DOHH2 (cell line): ENCODE data around the gene TWSG1.

Source experiments
- H3F3A ChIP-seq: fragments of 200-600 bp; sonication (generic), shearing (Covaris generic); 2 replicates; pipeline ENCODE4 v1.6.0; 2016; ENCODE audit warnings: antibody characterized with exemption, mild to moderate bottlenecking; ENCODE audit not compliant: control insufficient read depth, insufficient read depth
- H3K27ac ChIP-seq: fragments of 200-600 bp; sonication (generic); 2 replicates; pipeline ENCODE4 v1.5.1; 2014; ENCODE audit warnings: low read depth, mild to moderate bottlenecking, low read length, moderate library complexity
- H3K27me3 ChIP-seq: fragments of 200-600 bp; sonication (generic); 2 replicates; pipeline ENCODE4 v1.6.1; 2014; ENCODE audit warnings: mild to moderate bottlenecking, low read length, mixed read lengths; ENCODE audit not compliant: control insufficient read depth
- H3K36me3 ChIP-seq: fragments of 200-600 bp; sonication (generic); 2 replicates; pipeline ENCODE4 v1.6.1; 2014; ENCODE audit warnings: mild to moderate bottlenecking, low read length, moderate library complexity, mixed read lengths; ENCODE audit not compliant: control insufficient read depth
- H3K4me1 ChIP-seq: fragments of 200-600 bp; sonication (generic); 2 replicates; pipeline ENCODE4 v1.6.1; 2014; ENCODE audit warnings: mild to moderate bottlenecking, low read length, mixed read lengths; ENCODE audit not compliant: control insufficient read depth
- H3K4me2 ChIP-seq: fragments of 200-600 bp; sonication (generic); 2 replicates; pipeline ENCODE4 v1.6.0; 2014; ENCODE audit warnings: mild to moderate bottlenecking, low read length, moderate library complexity
- H3K4me3 ChIP-seq: fragments of 200-600 bp; sonication (generic); 2 replicates; pipeline ENCODE4 v1.5.1; 2014; ENCODE audit warnings: mild to moderate bottlenecking, low read length, mixed read lengths
- H3K79me2 ChIP-seq: fragments of 200-600 bp; sonication (generic); 2 replicates; pipeline ENCODE4 v1.6.1; 2014; ENCODE audit warnings: mild to moderate bottlenecking, low read length, mixed read lengths; ENCODE audit not compliant: control insufficient read depth
- H3K9me2 ChIP-seq: fragments of 200-600 bp; sonication (generic); replicated peaks from 2 replicates; pipeline ENCODE4 v1.6.1; 2014; ENCODE audit warnings: mild to moderate bottlenecking, low read length, mixed read lengths; ENCODE audit not compliant: control insufficient read depth
- H3K9me3 ChIP-seq: fragments of 200-600 bp; sonication (generic); 2 replicates; pipeline ENCODE4 v1.6.1; 2014; ENCODE audit warnings: antibody characterized with exemption, low read length, mixed read lengths; ENCODE audit not compliant: control insufficient read depth, insufficient read depth
- H4K20me1 ChIP-seq: fragments of 200-600 bp; sonication (generic); 2 replicates; pipeline ENCODE4 v1.6.0; 2014; ENCODE audit warnings: low read depth, mild to moderate bottlenecking, antibody characterized with exemption, low read length, moderate library complexity; ENCODE audit not compliant: control insufficient read depth, insufficient read depth
- EZH2phosphoT487 ChIP-seq: fragments of 200-600 bp; sonication (generic); IDR thresholded peaks from 2 replicates; pipeline ENCODE4 v1.6.1; 2017; ENCODE audit warnings: borderline replicate concordance, mild to moderate bottlenecking, antibody characterized with exemption, low read length, moderate library complexity, mixed read lengths
- TF ChIP-seq, protein P1 (sequence below): fragments of 200-600 bp; sonication (generic); IDR thresholded peaks from one replicate; pipeline ENCODE4 v1.5.1; 2014; ENCODE audit warnings: antibody characterized with exemption, mild to moderate bottlenecking, low read depth, low read length; ENCODE audit not compliant: poor library complexity, severe bottlenecking

Gene TWSG1

DNA sequence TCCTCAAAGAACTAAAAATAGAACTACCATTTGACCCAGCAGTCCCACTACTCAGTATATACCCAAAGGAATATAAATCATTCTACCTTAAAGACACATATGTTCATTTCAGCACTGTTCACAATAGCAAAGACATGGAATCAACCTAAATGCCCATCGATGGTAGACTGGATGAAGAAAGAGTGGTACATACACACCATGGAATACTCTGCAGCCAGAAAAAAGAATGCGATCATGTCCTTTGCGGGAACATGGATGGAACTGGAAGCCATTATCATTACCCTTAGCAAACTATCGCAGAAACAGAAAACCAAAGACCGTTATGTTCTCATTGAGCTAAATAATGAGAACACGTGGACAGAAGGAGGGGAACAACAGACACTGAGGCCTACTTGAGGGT lies 44.5 kb downstream of the TWSG1 start:
- H3K27ac ChIP-seq, result no peak overlapping the region
- no peaks in the 10 kb centered on the region for H3F3A ChIP-seq
- H3K9me2 ChIP-seq, result no peaks in the 10 kb centered on the region
- H3K4me2 ChIP-seq, result no peak overlapping the region
- no peaks in the 10 kb centered on the region for H3K27me3 ChIP-seq
- no peaks in the 10 kb centered on the region for H3K9me3 ChIP-seq
- H3K36me3 ChIP-seq, result no peaks in the 10 kb centered on the region
- no peak overlapping the region for H3K4me3 ChIP-seq
- no peaks in the 10 kb centered on the region for H4K20me1 ChIP-seq
- H3K79me2 ChIP-seq, result no peaks in the 10 kb centered on the region
- TF ChIP-seq EZH2phosphoT487, result no peak
- TF ChIP-seq, protein P1, sequence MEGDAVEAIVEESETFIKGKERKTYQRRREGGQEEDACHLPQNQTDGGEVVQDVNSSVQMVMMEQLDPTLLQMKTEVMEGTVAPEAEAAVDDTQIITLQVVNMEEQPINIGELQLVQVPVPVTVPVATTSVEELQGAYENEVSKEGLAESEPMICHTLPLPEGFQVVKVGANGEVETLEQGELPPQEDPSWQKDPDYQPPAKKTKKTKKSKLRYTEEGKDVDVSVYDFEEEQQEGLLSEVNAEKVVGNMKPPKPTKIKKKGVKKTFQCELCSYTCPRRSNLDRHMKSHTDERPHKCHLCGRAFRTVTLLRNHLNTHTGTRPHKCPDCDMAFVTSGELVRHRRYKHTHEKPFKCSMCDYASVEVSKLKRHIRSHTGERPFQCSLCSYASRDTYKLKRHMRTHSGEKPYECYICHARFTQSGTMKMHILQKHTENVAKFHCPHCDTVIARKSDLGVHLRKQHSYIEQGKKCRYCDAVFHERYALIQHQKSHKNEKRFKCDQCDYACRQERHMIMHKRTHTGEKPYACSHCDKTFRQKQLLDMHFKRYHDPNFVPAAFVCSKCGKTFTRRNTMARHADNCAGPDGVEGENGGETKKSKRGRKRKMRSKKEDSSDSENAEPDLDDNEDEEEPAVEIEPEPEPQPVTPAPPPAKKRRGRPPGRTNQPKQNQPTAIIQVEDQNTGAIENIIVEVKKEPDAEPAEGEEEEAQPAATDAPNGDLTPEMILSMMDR, result no peak
- H3K4me1 ChIP-seq, result no peaks in the 10 kb centered on the region

DNA sequence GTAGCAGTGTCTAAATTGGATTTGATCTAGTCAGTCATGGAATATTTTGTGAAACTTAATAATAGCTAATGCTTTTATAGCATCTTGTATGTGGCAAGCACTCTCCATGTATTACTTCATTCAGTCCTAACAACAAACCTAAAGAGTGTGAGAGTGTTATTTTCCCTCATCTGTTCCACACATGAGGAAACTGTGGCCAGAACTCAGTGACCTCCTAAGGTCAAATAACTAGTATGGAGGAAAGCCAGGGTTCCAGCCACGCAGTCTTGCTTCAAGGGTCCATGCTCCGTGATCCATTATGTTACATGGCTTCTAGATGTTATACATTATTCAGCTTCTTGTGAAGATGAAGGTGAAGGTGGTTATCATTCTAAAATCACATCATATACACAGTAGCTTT lies 45.5 kb downstream of the TWSG1 start:
- TF ChIP-seq, protein P1, result no peak
- no peak for TF ChIP-seq EZH2phosphoT487
- Histone ChIP-seq H3K4me2 (no peak overlapping the region), H3F3A (no peaks in the 10 kb centered on the region), H3K9me3 (no peaks in the 10 kb centered on the region), H3K4me1 (no peaks in the 10 kb centered on the region), H3K27ac (no peak overlapping the region), H3K9me2 (no peaks in the 10 kb centered on the region), H3K27me3 (no peaks in the 10 kb centered on the region), H4K20me1 (no peaks in the 10 kb centered on the region), H3K4me3 (no peak overlapping the region), H3K79me2 (no peaks in the 10 kb centered on the region), H3K36me3 (no peaks in the 10 kb centered on the region)

DNA sequence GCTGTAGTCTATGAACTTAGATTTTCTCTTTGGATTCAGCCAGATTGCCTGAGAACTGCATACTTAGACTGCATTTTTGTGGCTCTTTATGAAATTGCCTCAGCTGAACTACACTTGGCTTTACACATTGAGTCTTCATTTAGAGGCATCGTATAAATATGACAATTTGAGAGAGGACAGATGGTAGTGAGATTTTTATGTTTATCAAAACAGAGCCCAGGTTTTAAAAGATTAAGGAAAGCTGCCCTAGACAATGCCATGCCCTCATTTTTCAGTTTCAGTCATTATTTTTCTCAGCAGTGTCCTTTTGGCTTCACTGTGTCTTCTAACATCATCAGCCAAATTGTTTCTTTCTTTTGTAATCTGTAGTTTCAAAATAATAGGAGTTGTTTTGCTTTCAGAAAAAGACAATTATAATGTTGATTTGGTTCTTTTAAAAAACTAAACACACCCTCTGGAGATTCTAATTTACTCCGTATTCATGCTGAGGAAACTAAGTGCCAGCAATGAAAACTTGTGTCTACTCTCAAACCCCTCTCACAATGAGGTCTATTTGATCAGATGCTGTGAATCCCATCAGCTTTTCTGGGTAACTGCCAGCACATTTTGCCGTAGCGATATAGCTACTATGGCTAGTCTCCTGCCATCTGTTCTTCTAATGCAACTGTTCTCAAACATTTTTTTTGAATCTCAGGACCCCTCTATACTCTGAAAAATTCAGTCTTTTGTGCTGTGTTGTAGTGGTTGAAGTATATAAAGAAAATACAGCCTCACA lies 46.2 kb downstream of the TWSG1 start:
- H3K9me3 ChIP-seq, result no peaks in the 10 kb centered on the region
- no peaks in the 10 kb centered on the region for H3K79me2 ChIP-seq
- H3K4me2 ChIP-seq, result no peak overlapping the region
- TF ChIP-seq EZH2phosphoT487, result no peak
- TF ChIP-seq, protein P1, result no peak
- no peaks in the 10 kb centered on the region for H3F3A ChIP-seq
- no peaks in the 10 kb centered on the region for H3K27me3 ChIP-seq
- no peak overlapping the region for H3K27ac ChIP-seq
- no peak overlapping the region for H3K4me3 ChIP-seq
- H3K36me3 ChIP-seq, result no peaks in the 10 kb centered on the region
- no peaks in the 10 kb centered on the region for H3K9me2 ChIP-seq
- no peaks in the 10 kb centered on the region for H4K20me1 ChIP-seq
- H3K4me1 ChIP-seq, result no peaks in the 10 kb centered on the region

DNA sequence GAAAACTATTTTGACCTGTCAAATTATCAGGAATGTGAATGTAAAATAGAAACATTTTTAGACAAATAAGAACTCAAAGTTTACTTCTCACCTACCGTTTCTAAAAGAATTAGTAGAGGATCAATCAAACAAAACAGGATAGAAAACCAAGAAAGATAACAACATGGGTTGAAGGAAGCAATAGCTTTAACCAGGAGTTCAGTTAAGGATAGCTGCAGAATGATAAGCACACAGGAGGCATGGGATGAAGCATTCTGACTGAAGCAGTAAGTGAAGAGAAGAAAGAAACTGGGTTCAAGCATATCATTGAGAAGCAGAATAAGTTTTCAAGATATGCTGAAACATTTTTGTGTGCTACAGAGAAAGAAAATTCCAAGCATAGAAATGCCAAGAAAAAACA lies 52.3 kb downstream of the TWSG1 start:
- Histone ChIP-seq H3F3A (no peaks in the 10 kb centered on the region), H3K36me3 (no peaks in the 10 kb centered on the region), H3K9me3 (0 out of 2 replicates have a peak, but pooled peaks cover 3% of the 10 kb centered on the region), H3K4me2 (no peak overlapping the region), H3K4me1 (no peaks in the 10 kb centered on the region), H3K4me3 (no peak overlapping the region), H3K9me2 (no peaks in the 10 kb centered on the region), H3K79me2 (no peaks in the 10 kb centered on the region), H3K27ac (no peak overlapping the region), H3K27me3 (no peaks in the 10 kb centered on the region), H4K20me1 (no peaks in the 10 kb centered on the region)
- no peak for TF ChIP-seq EZH2phosphoT487
- TF ChIP-seq, protein P1, result no peak
